K562 (cell line): ENCODE data around the gene C20orf96. TPM values are rescaled to one million over a fixed set of nuclear protein-coding genes. Genes with fewer than 3 reads are reported as not detected.
A peak's percentile ranks its signal among the peaks of the same experiment; 100 is the strongest.

Experiments used
- BMI1 ChIP-seq: fragments of 150-350 bp; IDR thresholded peaks from 2 replicates; pipeline ENCODE4 v1.6.1; 2014; ENCODE audit warnings: low read length
- CBFA2T3 ChIP-seq: fragments of 450-650 bp; IDR thresholded peaks from 2 replicates; pipeline ENCODE4 v1.6.1; 2017
- CSDE1 ChIP-seq, 2 experiments: fragments of 450-650 bp; IDR thresholded peaks; 2 replicates each; pipeline ENCODE4 v1.6.1; 2016; ENCODE audit warnings: mild to moderate bottlenecking in 1 of 2
- CTBP1 ChIP-seq: fragments of 450-650 bp; IDR thresholded peaks from 2 replicates; pipeline ENCODE4 v1.6.1; 2016; ENCODE audit warnings: borderline replicate concordance
- GATAD2A ChIP-seq: fragments of 450-650 bp; IDR thresholded peaks from 2 replicates; pipeline ENCODE4 v1.6.1; 2017
- GATAD2B ChIP-seq: fragments of 450-650 bp; IDR thresholded peaks from 2 replicates; pipeline ENCODE4 v1.6.1; 2017; ENCODE audit warnings: mild to moderate bottlenecking, borderline replicate concordance
- KDM2B ChIP-seq: fragments of 250-450 bp; sonication (Bioruptor Pico); IDR thresholded peaks from 2 replicates; pipeline ENCODE4 v1.8.0; 2021; ENCODE audit warnings: mild to moderate bottlenecking, moderate library complexity
- MAX ChIP-seq: sonication (generic); formaldehyde crosslinking; IDR thresholded peaks from 2 replicates; pipeline ENCODE4 v1.9.0; 2022; ENCODE audit warnings: mild to moderate bottlenecking, missing genetic modification reagents
- MYC ChIP-seq, 2 experiments: fragments of 250-450 bp in 1 of 2; sonication (Bioruptor Pico) in 1 of 2; IDR thresholded peaks; 2 replicates each; pipeline versions ENCODE4 v1.5.1 to v1.6.1; 2012 to 2021; ENCODE audit warnings: low read depth in 2 of 2, borderline replicate concordance in 1 of 2, improper control_type of control experiment in 1 of 2, low read length in 1 of 2, mild to moderate bottlenecking in 1 of 2, moderate library complexity in 1 of 2
- NFIX ChIP-seq: fragments of 250-450 bp; sonication (Bioruptor Pico); IDR thresholded peaks from 2 replicates; pipeline ENCODE4 v1.4.0; 2020; ENCODE audit warnings: low read depth, mild to moderate bottlenecking, moderate library complexity
- NR2F6 ChIP-seq: fragments of 450-650 bp; formaldehyde crosslinking; IDR thresholded peaks from 2 replicates; pipeline ENCODE4 v1.4.0; 2020; ENCODE audit warnings: mild to moderate bottlenecking
- TCFL5 ChIP-seq: fragments of 250-450 bp; sonication (Bioruptor Pico); conservative IDR thresholded peaks from 2 replicates; pipeline ENCODE4 v1.6.1; 2021; ENCODE audit warnings: mild to moderate bottlenecking, moderate library complexity, matching md5 sums
- TFAM ChIP-seq: fragments of 250-450 bp; sonication (Bioruptor Pico); conservative IDR thresholded peaks from 2 replicates; pipeline ENCODE4 v1.5.0; 2021; ENCODE audit warnings: mild to moderate bottlenecking, moderate library complexity
- ZFP1 ChIP-seq: fragments of 450-650 bp; formaldehyde crosslinking; IDR thresholded peaks from 2 replicates; pipeline ENCODE4 v1.4.0; 2020; ENCODE audit warnings: mild to moderate bottlenecking, mixed read lengths
- ZFP30 ChIP-seq: fragments of 250-450 bp; sonication (Bioruptor Pico); IDR thresholded peaks from 2 replicates; pipeline ENCODE4 v1.8.0; 2022; ENCODE audit warnings: moderate library complexity, mild to moderate bottlenecking, inconsistent platforms, borderline replicate concordance
- ZNF253 ChIP-seq: fragments of 250-450 bp; sonication (Bioruptor Pico); conservative IDR thresholded peaks from 2 replicates; pipeline ENCODE4 v1.6.1; 2021; ENCODE audit warnings: mild to moderate bottlenecking
- ZNF445 ChIP-seq: fragments of 250-450 bp; sonication (Bioruptor Pico); IDR thresholded peaks from 2 replicates; pipeline ENCODE4 v1.4.0; 2020; ENCODE audit warnings: low read depth, mild to moderate bottlenecking, moderate library complexity
- ZNF740 ChIP-seq, 3 experiments: fragments of 200-800 bp in 1 of 3; sonication (Bioruptor generic) in 1 of 3; sonication (generic) in 1 of 3; formaldehyde crosslinking in 1 of 3; IDR thresholded peaks; 2 replicates each; pipeline versions ENCODE4 v1.6.1 to v1.8.0; 2016 to 2022; ENCODE audit warnings: mild to moderate bottlenecking in 2 of 3, missing compliant biosample characterization in 2 of 3, missing genetic modification characterization in 2 of 3, missing genetic modification reagents in 1 of 3
- polyA plus RNA-seq, 8 experiments: library from polyadenylated mRNA; depleted of rRNA in 4 of 8; stranded (reverse) in 5 of 8; unstranded in 3 of 8; fragments of >200 nt; fragmentation: Nextera tagmentation in 2 of 8; fragmentation: Illumina TruSeq in 1 of 8; extraction: Ambion mirVana in 2 of 8; extraction: Trizol in 1 of 8; gene quantifications; 2 replicates each; pipeline versions ENCODE4 v1.2.1 to v1.2.3, GENCODE V29; 2011 to 2014; ENCODE audit warnings: inconsistent platforms in 1 of 8, missing spikeins in 1 of 8
- total RNA-seq, 7 experiments: library from RNA; depleted of rRNA in 6 of 7; stranded (reverse); fragments of >200 nt in 6 of 7; fragmentation: Illumina TruSeq in 2 of 7; extraction: Trizol in 2 of 7; gene quantifications; 2 replicates each; pipeline versions ENCODE4 v1.2.1 to v1.2.3, GENCODE V29; 2011 to 2021; ENCODE audit warnings: low replicate concordance in 1 of 7
- TF ChIP-seq, protein P1 (sequence below): fragments of 250-450 bp; sonication (Bioruptor Pico); IDR thresholded peaks from 2 replicates; pipeline ENCODE4 v1.8.0; 2021; ENCODE audit warnings: moderate library complexity, mild to moderate bottlenecking, inconsistent platforms

The C20orf96 gene
- total and polyA plus RNA-seq, 9 of the 15 experiments (the other 6 are each of a cell fraction or from before 2014, with no cell fraction given), result 1.7 to 11.7 (median 4.2) TPM

- TF ChIP-seq CTBP1 (peak; percentile 92), GATAD2B (peak; percentile 52), TCFL5 (no peak), NR2F6 (CRISPR knock-in tag) (no peak), ZFP30 (CRISPR knock-in tag) (no peak), GATAD2A (no peak), MAX (CRISPR knock-in tag) (peak; percentile 82), CBFA2T3 (peak; percentile 33; the same call in 1 of the 2 replicates), MYC (IDR thresholded peaks at IDR 0.05; ENCODE audit: low read depth, low read length) (peak; percentile 83), MYC (CRISPR knock-in tag; IDR thresholded peaks at IDR 0.05; ENCODE audit: borderline replicate concordance, low read depth) (no peak), CSDE1 (IDR thresholded peaks at IDR 0.05) (no peak), TFAM (CRISPR knock-in tag) (no peak), ZFP1 (CRISPR knock-in tag) (no peak), ZNF740 (CRISPR knock-in tag; IDR thresholded peaks at IDR 0.05) (no peak), ZNF740 (tag; IDR thresholded peaks at IDR 0.05) (no peak), KDM2B (CRISPR knock-in tag) (no peak), ZNF445 (CRISPR knock-in tag) (no peak), BMI1 (no peak), ZNF253 (no peak), NFIX (CRISPR knock-in tag) (no peak)
- TF ChIP-seq, protein P1, sequence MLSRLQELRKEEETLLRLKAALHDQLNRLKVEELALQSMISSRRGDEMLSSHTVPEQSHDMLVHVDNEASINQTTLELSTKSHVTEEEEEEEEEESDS, result no peak
Observed at GRCh38 chr20:297098-297924, 6.8 kb upstream of the C20orf96 start, which contains the start of gene ZCCHC3 (continued).
